GM19372 (cell line): ENCODE measurements around the gene DMC1.

ENCODE experiments used
- ATAC-seq: cut with Tn5 transposase; IDR thresholded peaks from one replicate; pipeline ENCODE4 v1.9.1; 2021; ENCODE audit warnings: mild to moderate bottlenecking, low read depth, moderate library complexity; ENCODE audit not compliant: unreplicated experiment

DMC1 gene

GRCh38 chr22:38567531-38568285 is 2.3 kb downstream of the DMC1 start:
- no peak for ATAC-seq

DNA sequence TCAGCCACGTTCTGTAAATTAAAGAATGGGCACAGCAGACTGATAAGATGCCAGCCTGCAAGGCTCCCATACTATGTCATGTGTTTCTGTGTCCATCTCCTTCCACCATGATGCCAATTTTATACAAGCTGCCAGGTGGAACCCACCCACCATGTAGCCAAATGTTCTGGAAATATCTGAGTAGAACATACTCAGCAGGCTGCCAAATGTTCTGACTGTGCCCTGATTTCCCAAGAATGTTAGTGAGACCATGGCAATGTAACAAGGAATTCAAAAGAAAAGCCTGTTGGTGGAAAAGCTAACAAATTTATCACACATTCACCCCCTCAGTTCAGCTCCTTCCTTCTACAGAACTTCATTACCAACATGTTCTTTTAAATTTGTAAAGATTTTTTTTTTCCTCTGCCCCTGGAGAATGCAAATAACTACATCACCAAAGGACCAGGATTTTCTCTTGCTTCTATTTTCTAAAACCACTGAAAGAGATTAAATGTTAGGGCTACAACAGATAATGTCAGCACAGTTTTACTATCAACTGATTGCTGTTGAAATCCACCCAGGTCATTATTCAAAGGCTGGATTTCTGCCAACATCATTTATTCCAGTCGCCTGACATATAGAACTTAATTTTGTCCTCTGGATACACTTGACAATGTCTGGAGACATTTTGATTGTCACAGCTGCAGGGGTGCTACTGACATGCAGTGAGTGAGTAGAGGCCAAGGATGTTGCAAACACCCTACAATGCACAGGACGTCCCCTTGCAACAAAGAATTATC is 3.1 kb downstream of the DMC1 start:
- ATAC-seq = no peak

DNA sequence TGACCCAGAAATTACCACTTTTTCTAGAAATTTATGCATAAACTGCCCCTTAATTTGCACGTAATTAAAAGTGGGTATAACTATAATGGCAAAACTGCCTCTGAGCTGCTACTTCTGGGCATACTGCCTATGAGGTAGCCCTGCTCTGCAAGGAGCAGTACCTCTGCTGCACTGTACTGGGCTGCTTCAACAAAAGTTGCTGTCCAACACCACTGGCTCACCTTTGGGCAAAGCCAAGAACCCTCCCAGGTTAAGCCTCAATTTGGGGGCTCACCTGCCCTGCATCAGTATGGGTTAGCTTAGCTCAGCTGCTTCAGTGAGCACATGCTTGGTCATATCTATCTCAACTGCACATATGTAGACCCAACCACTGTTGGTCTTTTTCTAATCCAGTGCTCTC is 4.5 kb downstream of the DMC1 start:
- no peak for ATAC-seq

DNA sequence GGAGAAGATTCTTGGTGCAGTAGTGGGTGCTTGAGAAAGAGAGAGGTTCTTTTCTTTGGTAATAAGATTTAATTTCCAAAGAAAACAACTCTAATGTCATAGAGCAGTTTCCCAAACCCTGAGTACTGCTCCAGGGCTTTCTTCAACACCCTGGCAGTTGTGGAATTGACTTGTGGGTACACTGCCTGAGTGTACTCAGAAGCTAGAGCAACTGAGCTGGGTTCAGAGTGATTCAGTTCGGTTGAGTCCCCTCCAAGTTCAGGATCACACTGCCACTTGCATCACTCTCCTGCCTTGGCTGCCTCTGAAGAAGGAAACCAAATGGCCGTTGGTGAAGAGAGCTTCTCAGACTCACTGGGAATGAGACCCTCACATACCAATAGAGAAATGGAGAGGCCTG is 5.3 kb downstream of the DMC1 start:
- no peak for ATAC-seq

GRCh38 chr22:38554281-38554680 is 15.7 kb downstream of the DMC1 start:
- ATAC-seq = no peak

GRCh38 chr22:38549101-38549894 is 20.7 kb downstream of the DMC1 start:
- no peak for ATAC-seq

DNA sequence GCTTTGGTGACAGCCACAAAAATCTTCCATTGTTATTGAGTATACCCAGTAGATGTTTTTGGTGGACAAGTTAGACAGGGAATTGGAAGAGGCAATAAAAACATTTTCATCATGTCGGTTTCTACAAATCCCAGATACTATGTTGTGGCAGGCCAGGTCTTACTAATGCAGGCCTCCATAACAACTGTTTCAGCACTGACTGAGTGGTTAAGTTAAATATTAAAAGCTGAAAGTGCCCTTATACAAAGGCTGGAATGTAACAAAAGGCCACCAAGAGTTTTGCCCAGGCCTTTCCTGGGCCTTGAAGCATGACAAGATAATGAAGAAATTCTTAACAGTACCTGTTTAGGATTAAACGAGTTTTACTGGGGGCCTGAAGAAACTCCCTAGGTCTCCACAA is 29.3 kb downstream of the DMC1 start:
- no peak for ATAC-seq

DNA sequence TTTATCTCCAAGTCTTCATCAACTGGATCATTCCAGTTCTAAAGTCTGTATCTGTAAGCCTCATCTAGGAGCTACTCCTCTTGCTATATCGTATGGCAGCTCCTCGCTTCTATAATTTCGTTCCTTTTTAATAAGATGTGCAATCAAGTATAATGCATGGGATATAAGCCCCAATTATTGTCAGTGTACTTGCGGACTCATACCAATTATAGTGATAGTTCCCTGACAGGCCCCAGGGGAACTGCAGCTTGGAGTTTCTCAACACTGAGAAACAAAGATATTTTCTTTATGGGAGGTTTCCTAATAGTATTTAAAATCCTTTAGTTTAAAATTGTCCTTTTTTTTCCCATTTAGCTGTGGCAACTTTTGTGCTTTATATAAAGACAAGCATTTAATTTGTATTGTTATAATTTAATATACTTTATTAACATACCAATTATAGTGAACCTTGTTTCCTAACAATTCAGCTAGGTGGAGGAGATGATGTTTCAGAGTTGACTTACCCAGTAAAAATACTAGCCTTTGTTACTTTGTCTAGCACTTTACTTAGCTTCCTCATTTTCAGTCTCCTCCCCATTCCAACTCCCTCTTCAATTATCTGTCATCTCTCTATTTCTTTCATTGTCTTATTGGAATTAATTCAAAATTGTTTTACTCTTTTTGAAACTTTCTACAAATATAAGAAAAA is 38.6 kb downstream of the DMC1 start:
- ATAC-seq = no peak

- no peak for ATAC-seq
These were observed 45.6 kb downstream of the DMC1 start for GRCh38 chr22:38524429-38524828.

- no peak for ATAC-seq
These were observed 46.5 kb downstream of the DMC1 start for GRCh38 chr22:38523479-38523878.

GRCh38 chr22:38523029-38523428 is 47.0 kb downstream of the DMC1 start:
- no peak for ATAC-seq

DNA sequence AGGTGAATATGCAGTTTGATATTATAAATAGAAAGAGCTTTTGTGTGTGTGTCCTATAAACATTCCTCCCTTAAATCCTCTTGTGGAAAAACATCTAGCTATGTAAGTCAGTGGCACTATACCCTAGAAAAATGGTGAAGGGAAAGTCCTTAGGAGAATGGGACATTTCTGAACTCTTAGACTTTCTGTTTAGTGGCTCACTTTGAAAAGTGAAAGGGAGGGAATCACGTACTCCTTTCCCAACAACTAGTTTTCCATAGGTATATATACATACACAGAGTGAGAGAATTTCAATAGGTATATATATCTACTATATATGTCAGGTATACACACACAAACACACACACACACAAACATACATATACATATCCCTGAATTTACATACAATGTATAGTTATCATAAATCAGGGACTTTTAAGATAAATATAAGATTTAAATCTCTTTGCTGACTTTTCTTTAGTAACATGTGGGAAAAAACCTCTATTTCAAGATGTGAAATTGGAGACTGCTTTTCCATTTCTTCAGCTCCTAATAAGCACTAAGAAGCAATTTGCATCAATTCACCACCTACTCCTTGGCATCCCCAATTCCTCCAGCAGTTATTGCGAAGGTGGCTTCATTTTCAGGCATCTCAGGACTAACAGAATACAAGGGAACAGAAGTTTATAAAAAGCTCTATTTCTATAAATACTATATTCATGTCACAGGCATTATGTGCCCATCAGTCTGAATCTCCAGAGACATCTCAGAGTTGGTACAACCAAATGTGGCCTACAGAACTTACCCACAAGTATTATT is 50.3 kb downstream of the DMC1 start:
- ATAC-seq = no peak

GRCh38 chr22:38518620-38519019 is 51.4 kb downstream of the DMC1 start:
- no peak for ATAC-seq

DNA sequence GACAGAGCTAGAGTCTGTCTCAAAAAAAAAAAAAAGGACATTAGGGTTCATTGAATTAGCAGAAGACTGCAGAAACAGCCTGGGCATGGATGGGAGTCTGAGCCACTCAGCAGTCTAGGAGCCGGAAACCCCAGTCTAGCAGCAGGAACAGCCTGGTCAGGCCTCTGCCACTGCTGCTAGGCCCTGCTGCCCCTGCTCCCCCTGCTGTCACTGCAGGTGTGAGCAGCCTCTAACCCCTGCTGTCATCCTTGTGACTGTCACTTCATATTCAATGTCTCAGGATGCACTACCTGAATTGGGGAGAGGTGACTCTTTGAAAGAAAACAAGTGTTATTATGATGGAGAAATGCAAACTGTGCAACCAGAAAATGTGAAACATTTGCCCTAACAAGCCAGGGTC is 56.9 kb downstream of the DMC1 start:
- ATAC-seq = no peak

- no peak for ATAC-seq
These were observed 59.5 kb downstream of the DMC1 start for GRCh38 chr22:38510416-38510970.

DNA sequence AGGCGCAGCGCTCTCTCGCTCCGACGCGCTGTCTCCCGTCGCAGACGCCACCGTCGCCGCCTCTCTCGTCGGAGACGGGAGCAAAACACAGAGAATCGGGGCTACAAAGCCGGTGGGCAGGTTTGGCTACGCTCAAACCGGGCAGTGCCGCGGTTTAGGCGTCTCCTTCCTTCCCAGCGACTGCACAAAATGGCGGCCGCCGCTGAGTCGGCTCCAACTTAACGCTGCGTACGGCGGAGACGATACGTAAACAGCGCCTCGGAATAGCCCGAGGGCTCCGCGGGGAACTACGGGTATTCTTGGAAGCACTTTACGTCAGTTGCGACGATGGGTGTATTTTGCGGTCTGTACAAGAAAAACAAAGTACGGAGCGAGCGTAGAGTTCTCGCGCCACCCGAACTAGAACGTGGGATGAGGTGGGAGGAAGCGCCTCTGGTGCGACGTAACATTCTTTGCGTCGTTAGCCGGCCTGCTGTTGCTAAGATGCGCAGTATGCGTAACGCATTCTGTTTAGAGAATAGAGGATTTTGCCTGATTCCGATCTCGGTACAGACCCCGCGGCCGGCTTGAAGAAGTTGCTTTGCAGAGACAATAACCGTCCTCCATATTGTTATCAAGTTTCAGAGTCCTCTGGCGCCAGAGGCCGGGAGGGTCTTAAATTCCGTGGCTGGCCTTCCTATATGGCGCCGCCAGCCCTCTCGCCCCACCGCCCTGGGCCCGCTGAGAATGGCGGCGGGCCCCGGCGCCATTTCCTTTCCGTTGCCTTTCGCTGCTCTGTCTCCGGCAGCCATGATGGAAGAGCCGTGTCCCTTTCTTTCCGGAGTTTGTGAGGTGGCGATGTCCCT is 63.6 kb downstream of the DMC1 start, which contains the start of gene DDX17:
TSS of gene DDX17 (minus strand) at position 194 of the 845 bp plus-strand sequence.
- peak; percentile 91 for ATAC-seq

- ATAC-seq = peak; percentile 16
These were observed 64.4 kb downstream of the DMC1 start for GRCh38 chr22:38505541-38506117.
